Measurements from ENCODE around the gene IMPACT.

DNA sequence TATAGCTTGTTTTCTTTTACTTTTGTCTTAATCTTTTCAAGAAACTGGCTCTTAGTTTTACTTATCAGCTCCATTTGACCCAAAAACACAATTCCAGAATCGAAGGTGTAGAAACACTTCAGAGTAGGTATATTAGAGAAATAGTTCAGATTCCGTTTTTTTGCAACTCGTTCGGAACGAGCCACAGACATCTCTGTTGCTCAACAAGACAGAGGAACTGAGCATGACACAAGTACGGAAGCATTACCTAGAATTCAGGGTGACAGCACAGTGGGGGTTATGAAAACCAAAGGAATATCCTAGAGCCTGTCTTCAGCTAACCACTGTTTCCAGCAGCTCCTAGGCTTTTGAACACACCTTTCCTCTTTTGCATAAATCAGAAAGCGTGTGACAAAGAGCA is 39.0 kb downstream of the IMPACT start:
- TF ChIP-seq RCOR1 (IDR thresholded peaks at IDR 0.05; ENCODE audit: insufficient replicate concordance, low read length): no peak
- TF ChIP-seq CTCF (conservative IDR thresholded peaks at IDR 0.05; ENCODE audit: low read depth, low read length): no peak
- no peak for TF ChIP-seq RAD21 (IDR thresholded peaks at IDR 0.05; ENCODE audit: low read length)
- TF ChIP-seq MXI1 (IDR thresholded peaks at IDR 0.05; ENCODE audit: borderline replicate concordance, low read depth, low read length): no peak
- TF ChIP-seq POLR2A (IDR thresholded peaks at IDR 0.05; ENCODE audit: low read depth, low read length): no peak
- TF ChIP-seq USF2 (IDR thresholded peaks at IDR 0.05; ENCODE audit: low read depth, low read length): no peak
- TF ChIP-seq BHLHE40 (IDR thresholded peaks at IDR 0.05; ENCODE audit: low read depth, low read length): no peak
- no peak for TF ChIP-seq MAFK (IDR thresholded peaks at IDR 0.05; ENCODE audit: low read depth, low read length)
- TF ChIP-seq FOS (IDR thresholded peaks at IDR 0.05; ENCODE audit: low read depth, low read length): no peak
- no peak for TF ChIP-seq RFX5 (IDR thresholded peaks at IDR 0.05; ENCODE audit: low read depth, low read length)
- TF ChIP-seq NFE2L2 (IDR thresholded peaks at IDR 0.05; ENCODE audit: low read depth, low read length): no peak
- no peak for TF ChIP-seq SMC3 (IDR thresholded peaks at IDR 0.05; ENCODE audit: low read depth, low read length)
